ENCODE measurements around the gene COL4A2.
A peak's percentile ranks its signal among the peaks of the same experiment; 100 is the strongest.
"Not testable (repeated sequence)": the region's sequence is repeated elsewhere in the genome, so short reads cannot be mapped to it uniquely, and the experiment has no call there.

Gene COL4A2

GRCh38 chr13:110496281-110496680 lies 189.2 kb downstream of the COL4A2 start:
- TF ChIP-seq CTCF (conservative IDR thresholded peaks at IDR 0.05; ENCODE audit: low read length), result no peak
- no peak for DNase-seq (ENCODE audit: low read depth)

GRCh38 chr13:110497003-110497402 lies 189.9 kb downstream of the COL4A2 start:
- no peak for DNase-seq (ENCODE audit: low read depth)
- no peak for TF ChIP-seq CTCF (conservative IDR thresholded peaks at IDR 0.05; ENCODE audit: low read length)
- H3K4me3 ChIP-seq (ENCODE audit: low read length), result no peak overlapping the region

More at GRCh38 chr13:110496281-110496680, 189.2 kb downstream of the COL4A2 start:
- H3K4me3 ChIP-seq (ENCODE audit: low read length), result no peak overlapping the region

- not testable (repeated sequence) for H3K4me3 ChIP-seq (ENCODE audit: low read length); DNase-seq (ENCODE audit: low read depth)
Measured at GRCh38 chr13:110497896-110498295, 190.8 kb downstream of the COL4A2 start.

- peak; percentile 20 for DNase-seq (ENCODE audit: low read depth)
- no peak for TF ChIP-seq CTCF (conservative IDR thresholded peaks at IDR 0.05; ENCODE audit: low read length)
- H3K4me3 ChIP-seq (ENCODE audit: low read length), result no peak overlapping the region
Measured at GRCh38 chr13:110498327-110498726, 191.2 kb downstream of the COL4A2 start.

GRCh38 chr13:110498765-110499164 lies 191.7 kb downstream of the COL4A2 start:
- no peak overlapping the region for H3K4me3 ChIP-seq (ENCODE audit: low read length)
- TF ChIP-seq CTCF (conservative IDR thresholded peaks at IDR 0.05; ENCODE audit: low read length), result no peak
- no peak for DNase-seq (ENCODE audit: low read depth)

- TF ChIP-seq CTCF (conservative IDR thresholded peaks at IDR 0.05; ENCODE audit: low read length), result no peak
- no peak overlapping the region for H3K4me3 ChIP-seq (ENCODE audit: low read length)
- DNase-seq (ENCODE audit: low read depth), result peak; percentile 83
Measured at GRCh38 chr13:110499621-110500281, 192.7 kb downstream of the COL4A2 start.

GRCh38 chr13:110500341-110500740 lies 193.3 kb downstream of the COL4A2 start:
- H3K4me3 ChIP-seq (ENCODE audit: low read length), result no peak overlapping the region
- no peak for TF ChIP-seq CTCF (conservative IDR thresholded peaks at IDR 0.05; ENCODE audit: low read length)
- DNase-seq (ENCODE audit: low read depth), result peak; percentile 20

Data from AG10803 (cell line).